GM06990 (cell line): ENCODE measurements around the gene CD164.

Source experiments
- DNase-seq: peaks from one replicate; pipeline ENCODE4 v3.0.0-alpha.2; 2011; ENCODE audit not compliant: insufficient read length; ENCODE audit errors: extremely low read depth
- H3K27me3 ChIP-seq: replicated peaks from 2 replicates; pipeline ENCODE4 v1.6.0; 2011; ENCODE audit warnings: low read length; ENCODE audit not compliant: control insufficient read depth, insufficient read depth
- H3K36me3 ChIP-seq: 2 replicates; pipeline ENCODE4 v1.5.1; 2011; ENCODE audit warnings: low read length; ENCODE audit not compliant: control insufficient read depth, insufficient read depth
- H3K4me3 ChIP-seq: replicated peaks from 2 replicates; pipeline ENCODE4 v1.5.1; 2011; ENCODE audit warnings: low read depth, mild to moderate bottlenecking, control low read depth, low read length
- TF ChIP-seq, protein P1 (sequence below): IDR thresholded peaks from 2 replicates; pipeline ENCODE4 v1.5.1; 2011; ENCODE audit warnings: low read length, control low read depth, mild to moderate bottlenecking, inconsistent platforms; ENCODE audit not compliant: insufficient read depth, poor library complexity, severe bottlenecking

CD164 gene

DNA sequence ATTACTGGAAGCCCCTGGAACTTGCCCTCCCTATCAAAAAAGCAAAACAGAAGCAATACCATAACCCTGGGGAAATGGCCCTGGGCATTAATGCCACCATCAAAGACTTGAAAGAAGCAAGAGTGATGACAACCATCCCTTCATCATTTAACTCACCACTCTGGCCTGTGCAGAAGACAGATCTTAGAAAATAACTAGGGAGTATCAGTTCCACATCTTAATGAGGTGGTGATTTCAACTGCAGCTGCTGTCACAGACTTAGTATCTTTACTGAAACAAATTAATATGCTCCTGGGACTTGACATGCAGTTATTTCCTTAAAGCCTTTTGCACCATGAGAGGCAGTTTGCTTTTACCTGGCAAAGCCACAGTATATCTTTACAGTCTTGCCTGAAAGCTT is 24.1 kb downstream of the CD164 start:
- no peak overlapping the region for H3K4me3 ChIP-seq
- H3K36me3 ChIP-seq = peaks cover 9% of the 10 kb centered on the region
- TF ChIP-seq, protein P1, sequence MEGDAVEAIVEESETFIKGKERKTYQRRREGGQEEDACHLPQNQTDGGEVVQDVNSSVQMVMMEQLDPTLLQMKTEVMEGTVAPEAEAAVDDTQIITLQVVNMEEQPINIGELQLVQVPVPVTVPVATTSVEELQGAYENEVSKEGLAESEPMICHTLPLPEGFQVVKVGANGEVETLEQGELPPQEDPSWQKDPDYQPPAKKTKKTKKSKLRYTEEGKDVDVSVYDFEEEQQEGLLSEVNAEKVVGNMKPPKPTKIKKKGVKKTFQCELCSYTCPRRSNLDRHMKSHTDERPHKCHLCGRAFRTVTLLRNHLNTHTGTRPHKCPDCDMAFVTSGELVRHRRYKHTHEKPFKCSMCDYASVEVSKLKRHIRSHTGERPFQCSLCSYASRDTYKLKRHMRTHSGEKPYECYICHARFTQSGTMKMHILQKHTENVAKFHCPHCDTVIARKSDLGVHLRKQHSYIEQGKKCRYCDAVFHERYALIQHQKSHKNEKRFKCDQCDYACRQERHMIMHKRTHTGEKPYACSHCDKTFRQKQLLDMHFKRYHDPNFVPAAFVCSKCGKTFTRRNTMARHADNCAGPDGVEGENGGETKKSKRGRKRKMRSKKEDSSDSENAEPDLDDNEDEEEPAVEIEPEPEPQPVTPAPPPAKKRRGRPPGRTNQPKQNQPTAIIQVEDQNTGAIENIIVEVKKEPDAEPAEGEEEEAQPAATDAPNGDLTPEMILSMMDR = no peak
- DNase-seq = no peak
- H3K27me3 ChIP-seq = no peaks in the 10 kb centered on the region

DNA sequence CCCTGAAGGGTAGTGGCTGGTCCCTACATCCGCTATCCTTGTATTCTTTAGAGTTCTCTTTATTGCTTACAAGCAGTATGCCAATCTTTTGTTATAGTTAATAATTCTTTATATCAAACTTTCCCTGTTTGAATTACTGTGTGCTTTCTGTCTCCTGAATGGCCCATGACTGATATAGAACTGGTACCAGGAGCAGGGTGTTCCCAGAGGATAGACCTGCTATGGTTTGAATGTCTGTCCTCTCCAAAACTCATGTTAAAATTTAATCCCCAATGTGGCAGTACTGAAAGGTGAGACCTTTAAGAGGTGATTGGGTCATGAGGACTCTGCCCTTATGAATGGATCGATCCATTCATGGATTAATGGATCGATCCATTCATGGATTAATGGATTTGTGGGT is 26.0 kb downstream of the CD164 start:
- no peak for DNase-seq

DNA sequence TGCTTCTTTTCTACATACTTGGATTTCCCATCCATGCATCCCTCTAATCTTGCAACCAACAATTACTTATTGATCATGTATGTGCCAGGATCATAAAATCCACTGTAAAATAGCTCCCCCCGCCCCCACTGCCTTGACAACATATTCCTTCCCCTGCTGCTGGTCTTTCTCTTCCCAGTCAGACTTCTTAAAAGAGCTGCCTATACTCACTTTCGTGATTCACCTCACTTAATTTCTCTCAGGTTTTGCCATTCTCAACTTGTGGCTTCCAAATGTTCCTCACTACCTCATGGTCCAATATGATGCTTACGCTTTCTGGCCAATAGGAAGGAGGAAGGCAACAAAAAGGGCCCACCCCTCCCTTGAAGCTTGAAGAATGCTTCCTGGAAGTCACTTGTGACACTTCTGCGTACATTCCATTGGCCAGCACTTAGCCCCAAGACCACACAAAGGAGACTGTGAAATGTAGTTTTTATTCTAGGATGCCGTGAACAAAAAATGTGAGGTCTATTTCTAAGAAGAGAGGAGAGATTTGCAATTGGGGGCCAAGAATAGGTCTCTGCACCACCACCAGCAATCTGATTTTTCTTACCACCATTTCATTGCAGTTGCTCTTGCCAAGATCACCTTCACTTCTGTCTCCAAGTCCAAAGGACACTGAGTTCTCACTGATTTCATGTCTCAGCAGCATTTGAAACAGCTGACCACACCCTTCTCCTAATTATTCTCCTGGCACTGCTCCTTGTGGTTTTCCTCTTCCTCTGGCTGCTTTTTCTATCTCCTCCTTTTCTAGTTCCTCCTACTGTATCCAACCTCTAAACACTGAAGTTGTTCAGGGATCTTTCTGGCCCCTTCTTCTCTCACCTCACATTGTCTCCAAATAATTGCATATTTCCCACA is 30.8 kb downstream of the CD164 start:
- H3K4me3 ChIP-seq = no peak overlapping the region
- no peaks in the 10 kb centered on the region for H3K27me3 ChIP-seq
- no peak for DNase-seq
- TF ChIP-seq, protein P1 = no peak
- no peaks in the 10 kb centered on the region; the same call in none of the 2 replicates for H3K36me3 ChIP-seq

More for the DNA sequence above, 26.0 kb downstream of the CD164 start:
- Histone ChIP-seq H3K4me3 (no peak overlapping the region), H3K36me3 (no peaks in the 10 kb centered on the region; the same call in none of the 2 replicates), H3K27me3 (no peaks in the 10 kb centered on the region)
- TF ChIP-seq, protein P1 = no peak

GRCh38 chr6:109349419-109349987 is 32.8 kb downstream of the CD164 start:
- no peaks in the 10 kb centered on the region for H3K27me3 ChIP-seq
- DNase-seq = no peak
- TF ChIP-seq, protein P1 = no peak
- H3K4me3 ChIP-seq = no peak overlapping the region
- H3K36me3 ChIP-seq = no peaks in the 10 kb centered on the region; the same call in 1 of the 2 replicates

DNA sequence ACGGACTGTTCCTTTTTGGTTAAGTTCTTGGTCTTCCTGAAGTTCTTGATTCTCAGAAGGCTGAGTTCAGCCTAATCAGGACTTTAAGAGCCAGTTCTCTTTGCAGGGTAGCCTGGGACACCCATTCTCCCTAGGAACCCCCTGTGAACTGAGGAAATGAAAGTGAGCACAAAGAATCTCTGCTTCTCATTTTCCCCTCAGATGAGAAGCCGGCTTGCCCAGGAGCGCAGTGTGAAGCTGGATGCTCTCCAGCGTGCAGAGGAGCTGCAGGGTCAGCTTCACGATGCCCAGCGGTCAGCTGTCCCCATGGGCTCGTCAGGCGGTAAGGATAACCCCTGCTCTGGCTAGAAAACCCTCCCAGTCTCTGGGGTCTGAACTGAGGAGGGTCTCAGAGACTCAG is 34.0 kb downstream of the CD164 start:
- TF ChIP-seq, protein P1 = no peak
- Histone ChIP-seq H3K27me3 (no peaks in the 10 kb centered on the region), H3K36me3 (no peaks in the 10 kb centered on the region; the same call in 1 of the 2 replicates)

More for the DNA sequence above, 34.0 kb downstream of the CD164 start:
- H3K4me3 ChIP-seq = no peak overlapping the region
- DNase-seq = no peak
